ENCODE results near the gene MAPT. TPM values are rescaled to one million over a fixed set of nuclear protein-coding genes. Genes with fewer than 3 reads are reported as not detected.

Gene MAPT
- total RNA-seq, 1 donor from 2014 or later, result 5.1 TPM

DNA sequence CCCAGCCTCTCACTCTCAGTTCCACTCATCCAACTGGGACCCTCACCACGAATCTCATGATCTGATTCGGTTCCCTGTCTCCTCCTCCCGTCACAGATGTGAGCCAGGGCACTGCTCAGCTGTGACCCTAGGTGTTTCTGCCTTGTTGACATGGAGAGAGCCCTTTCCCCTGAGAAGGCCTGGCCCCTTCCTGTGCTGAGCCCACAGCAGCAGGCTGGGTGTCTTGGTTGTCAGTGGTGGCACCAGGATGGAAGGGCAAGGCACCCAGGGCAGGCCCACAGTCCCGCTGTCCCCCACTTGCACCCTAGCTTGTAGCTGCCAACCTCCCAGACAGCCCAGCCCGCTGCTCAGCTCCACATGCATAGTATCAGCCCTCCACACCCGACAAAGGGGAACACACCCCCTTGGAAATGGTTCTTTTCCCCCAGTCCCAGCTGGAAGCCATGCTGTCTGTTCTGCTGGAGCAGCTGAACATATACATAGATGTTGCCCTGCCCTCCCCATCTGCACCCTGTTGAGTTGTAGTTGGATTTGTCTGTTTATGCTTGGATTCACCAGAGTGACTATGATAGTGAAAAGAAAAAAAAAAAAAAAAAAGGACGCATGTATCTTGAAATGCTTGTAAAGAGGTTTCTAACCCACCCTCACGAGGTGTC is 131.3 kb downstream of the MAPT start:
- Histone ChIP-seq H3K9me3 (no peaks in the 10 kb centered on the region), H3K27me3 (no peaks in the 10 kb centered on the region), H3K36me3 (peaks cover 30% of the 10 kb centered on the region), H3K4me1 (no peaks in the 10 kb centered on the region), H3K4me3 (no peak overlapping the region), H3K27ac (no peak overlapping the region)
- intact Hi-C loops (cut with DNase I), result no loop called here
- TF ChIP-seq, protein P1, sequence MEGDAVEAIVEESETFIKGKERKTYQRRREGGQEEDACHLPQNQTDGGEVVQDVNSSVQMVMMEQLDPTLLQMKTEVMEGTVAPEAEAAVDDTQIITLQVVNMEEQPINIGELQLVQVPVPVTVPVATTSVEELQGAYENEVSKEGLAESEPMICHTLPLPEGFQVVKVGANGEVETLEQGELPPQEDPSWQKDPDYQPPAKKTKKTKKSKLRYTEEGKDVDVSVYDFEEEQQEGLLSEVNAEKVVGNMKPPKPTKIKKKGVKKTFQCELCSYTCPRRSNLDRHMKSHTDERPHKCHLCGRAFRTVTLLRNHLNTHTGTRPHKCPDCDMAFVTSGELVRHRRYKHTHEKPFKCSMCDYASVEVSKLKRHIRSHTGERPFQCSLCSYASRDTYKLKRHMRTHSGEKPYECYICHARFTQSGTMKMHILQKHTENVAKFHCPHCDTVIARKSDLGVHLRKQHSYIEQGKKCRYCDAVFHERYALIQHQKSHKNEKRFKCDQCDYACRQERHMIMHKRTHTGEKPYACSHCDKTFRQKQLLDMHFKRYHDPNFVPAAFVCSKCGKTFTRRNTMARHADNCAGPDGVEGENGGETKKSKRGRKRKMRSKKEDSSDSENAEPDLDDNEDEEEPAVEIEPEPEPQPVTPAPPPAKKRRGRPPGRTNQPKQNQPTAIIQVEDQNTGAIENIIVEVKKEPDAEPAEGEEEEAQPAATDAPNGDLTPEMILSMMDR (IDR thresholded peaks at IDR 0.05), result no peak
- DNase-seq (no peak), ATAC-seq (no peak)

DNA sequence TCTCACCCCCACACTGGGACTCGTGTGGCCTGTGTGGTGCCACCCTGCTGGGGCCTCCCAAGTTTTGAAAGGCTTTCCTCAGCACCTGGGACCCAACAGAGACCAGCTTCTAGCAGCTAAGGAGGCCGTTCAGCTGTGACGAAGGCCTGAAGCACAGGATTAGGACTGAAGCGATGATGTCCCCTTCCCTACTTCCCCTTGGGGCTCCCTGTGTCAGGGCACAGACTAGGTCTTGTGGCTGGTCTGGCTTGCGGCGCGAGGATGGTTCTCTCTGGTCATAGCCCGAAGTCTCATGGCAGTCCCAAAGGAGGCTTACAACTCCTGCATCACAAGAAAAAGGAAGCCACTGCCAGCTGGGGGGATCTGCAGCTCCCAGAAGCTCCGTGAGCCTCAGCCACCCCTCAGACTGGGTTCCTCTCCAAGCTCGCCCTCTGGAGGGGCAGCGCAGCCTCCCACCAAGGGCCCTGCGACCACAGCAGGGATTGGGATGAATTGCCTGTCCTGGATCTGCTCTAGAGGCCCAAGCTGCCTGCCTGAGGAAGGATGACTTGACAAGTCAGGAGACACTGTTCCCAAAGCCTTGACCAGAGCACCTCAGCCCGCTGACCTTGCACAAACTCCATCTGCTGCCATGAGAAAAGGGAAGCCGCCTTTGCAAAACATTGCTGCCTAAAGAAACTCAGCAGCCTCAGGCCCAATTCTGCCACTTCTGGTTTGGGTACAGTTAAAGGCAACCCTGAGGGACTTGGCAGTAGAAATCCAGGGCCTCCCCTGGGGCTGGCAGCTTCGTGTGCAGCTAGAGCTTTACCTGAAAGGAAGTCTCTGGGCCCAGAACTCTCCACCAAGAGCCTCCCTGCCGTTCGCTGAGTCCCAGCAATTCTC is 132.1 kb downstream of the MAPT start:
- intact Hi-C loops (cut with DNase I), result no loop called here
- ATAC-seq (peak; percentile 58), DNase-seq (no peak)
- no peaks in the 10 kb centered on the region for H3K4me1 ChIP-seq
- no peak overlapping the region for H3K4me3 ChIP-seq
- no peaks in the 10 kb centered on the region for H3K9me3 ChIP-seq
- TF ChIP-seq, protein P1 (IDR thresholded peaks at IDR 0.05), result no peak
- peak overlapping the region; percentile 30 for H3K27ac ChIP-seq
- H3K27me3 ChIP-seq, result no peaks in the 10 kb centered on the region
- H3K36me3 ChIP-seq, result peaks cover 37% of the 10 kb centered on the region

DNA sequence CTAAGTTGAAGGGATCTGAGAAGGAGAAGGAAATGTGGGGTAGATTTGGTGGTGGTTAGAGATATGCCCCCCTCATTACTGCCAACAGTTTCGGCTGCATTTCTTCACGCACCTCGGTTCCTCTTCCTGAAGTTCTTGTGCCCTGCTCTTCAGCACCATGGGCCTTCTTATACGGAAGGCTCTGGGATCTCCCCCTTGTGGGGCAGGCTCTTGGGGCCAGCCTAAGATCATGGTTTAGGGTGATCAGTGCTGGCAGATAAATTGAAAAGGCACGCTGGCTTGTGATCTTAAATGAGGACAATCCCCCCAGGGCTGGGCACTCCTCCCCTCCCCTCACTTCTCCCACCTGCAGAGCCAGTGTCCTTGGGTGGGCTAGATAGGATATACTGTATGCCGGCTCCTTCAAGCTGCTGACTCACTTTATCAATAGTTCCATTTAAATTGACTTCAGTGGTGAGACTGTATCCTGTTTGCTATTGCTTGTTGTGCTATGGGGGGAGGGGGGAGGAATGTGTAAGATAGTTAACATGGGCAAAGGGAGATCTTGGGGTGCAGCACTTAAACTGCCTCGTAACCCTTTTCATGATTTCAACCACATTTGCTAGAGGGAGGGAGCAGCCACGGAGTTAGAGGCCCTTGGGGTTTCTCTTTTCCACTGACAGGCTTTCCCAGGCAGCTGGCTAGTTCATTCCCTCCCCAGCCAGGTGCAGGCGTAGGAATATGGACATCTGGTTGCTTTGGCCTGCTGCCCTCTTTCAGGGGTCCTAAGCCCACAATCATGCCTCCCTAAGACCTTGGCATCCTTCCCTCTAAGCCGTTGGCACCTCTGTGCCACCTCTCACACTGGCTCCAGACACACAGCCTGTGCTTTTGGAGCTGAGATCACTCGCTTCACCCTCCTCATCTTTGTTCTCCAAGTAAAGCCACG is 133.0 kb downstream of the MAPT start:
- peak; percentile 20 for ATAC-seq
- Histone ChIP-seq H3K9me3 (no peaks in the 10 kb centered on the region), H3K4me1 (no peaks in the 10 kb centered on the region), H3K27me3 (no peaks in the 10 kb centered on the region), H3K4me3 (no peak overlapping the region), H3K36me3 (peaks cover 46% of the 10 kb centered on the region), H3K27ac (peak overlapping the region; percentile 30)
- no peak for DNase-seq
- intact Hi-C loops (cut with DNase I), result no loop called here
- TF ChIP-seq, protein P1 (IDR thresholded peaks at IDR 0.05), result no peak

DNA sequence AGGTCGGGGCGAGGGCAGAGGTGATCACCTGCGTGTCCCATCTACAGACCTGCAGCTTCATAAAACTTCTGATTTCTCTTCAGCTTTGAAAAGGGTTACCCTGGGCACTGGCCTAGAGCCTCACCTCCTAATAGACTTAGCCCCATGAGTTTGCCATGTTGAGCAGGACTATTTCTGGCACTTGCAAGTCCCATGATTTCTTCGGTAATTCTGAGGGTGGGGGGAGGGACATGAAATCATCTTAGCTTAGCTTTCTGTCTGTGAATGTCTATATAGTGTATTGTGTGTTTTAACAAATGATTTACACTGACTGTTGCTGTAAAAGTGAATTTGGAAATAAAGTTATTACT is 133.6 kb downstream of the MAPT start:
- intact Hi-C loops (cut with DNase I), result no loop called here
- TF ChIP-seq, protein P1 (IDR thresholded peaks at IDR 0.05), result no peak
- Histone ChIP-seq H3K36me3 (peaks cover 53% of the 10 kb centered on the region), H3K4me1 (no peaks in the 10 kb centered on the region), H3K27me3 (no peaks in the 10 kb centered on the region), H3K27ac (no peak overlapping the region), H3K4me3 (no peak overlapping the region), H3K9me3 (no peaks in the 10 kb centered on the region)
- DNase-seq, result no peak
- no peak for ATAC-seq

DNA sequence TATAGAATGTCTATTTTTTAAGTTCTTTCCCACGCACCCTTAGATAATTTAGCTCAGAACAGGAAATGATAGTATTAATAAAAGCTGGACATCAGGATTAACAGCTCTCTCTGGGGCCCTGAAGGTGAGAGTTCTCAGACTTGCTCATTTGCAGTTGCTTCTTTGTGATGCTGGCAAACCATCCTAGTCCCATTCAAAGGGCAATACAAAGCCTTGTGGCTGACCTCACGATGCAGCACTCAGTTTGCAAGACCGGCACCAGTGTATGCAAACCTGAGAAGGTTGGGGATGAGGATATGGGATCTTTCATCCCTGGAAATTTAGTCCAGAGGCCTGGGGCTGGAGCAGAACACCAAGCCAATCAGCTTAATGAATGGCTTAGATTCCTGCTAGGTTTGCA is 134.0 kb downstream of the MAPT start:
- peaks cover 57% of the 10 kb centered on the region for H3K36me3 ChIP-seq
- intact Hi-C loops (cut with DNase I), result no loop called here

More for the DNA sequence above, 134.0 kb downstream of the MAPT start:
- DNase-seq (no peak), ATAC-seq (no peak)
- Histone ChIP-seq H3K9me3 (no peaks in the 10 kb centered on the region), H3K27ac (no peak overlapping the region), H3K4me3 (no peak overlapping the region), H3K27me3 (no peaks in the 10 kb centered on the region), H3K4me1 (no peaks in the 10 kb centered on the region)
- TF ChIP-seq, protein P1 (IDR thresholded peaks at IDR 0.05), result no peak
